GDM1 (cell line): ENCODE data around the gene DOCK11.

ENCODE experiments used
- DNase-seq: peaks from one replicate; lab custom pipeline; 2025; lab: John Stamatoyannopoulos, UW

Gene DOCK11

DNA sequence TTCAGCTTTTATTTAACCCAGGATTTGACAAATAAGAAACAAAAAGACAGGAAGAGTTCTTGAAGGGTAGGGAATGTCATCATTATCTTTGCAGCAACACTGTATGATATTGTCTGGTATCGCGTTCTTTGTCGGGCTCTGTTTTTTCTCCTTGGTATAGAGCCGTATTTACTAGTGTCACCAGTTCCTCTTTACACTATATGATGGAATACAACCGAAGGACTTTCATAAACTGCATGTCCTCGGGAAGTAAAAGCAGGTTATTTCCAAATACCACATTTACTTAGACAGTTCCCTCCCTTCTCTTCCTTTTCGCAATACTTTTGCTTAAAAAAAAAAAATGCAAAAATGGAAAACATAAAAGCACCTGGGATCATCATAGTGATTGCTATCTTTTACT, 135.2 kb downstream of the DOCK11 start:
- DNase-seq = no peak

DNA sequence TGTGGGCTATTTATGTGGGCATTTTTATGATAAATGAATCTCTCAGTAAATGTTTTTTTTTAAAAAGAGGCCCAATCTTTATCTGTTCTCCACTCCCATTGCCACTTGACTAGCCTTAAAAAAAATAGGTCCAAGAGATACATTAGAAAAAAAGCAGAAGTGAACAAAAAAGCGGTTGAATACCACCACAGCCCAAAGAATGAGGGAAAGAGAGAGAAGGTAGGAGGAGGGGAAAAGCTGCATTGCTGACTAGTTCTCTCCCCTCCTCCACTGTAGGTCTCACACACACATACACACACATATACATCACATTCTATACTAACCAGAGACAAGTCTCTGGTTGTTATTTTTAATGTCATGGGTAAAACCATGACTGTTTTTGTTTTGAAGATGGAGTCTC, 136.0 kb downstream of the DOCK11 start:
- DNase-seq = peak; percentile 40

DNA sequence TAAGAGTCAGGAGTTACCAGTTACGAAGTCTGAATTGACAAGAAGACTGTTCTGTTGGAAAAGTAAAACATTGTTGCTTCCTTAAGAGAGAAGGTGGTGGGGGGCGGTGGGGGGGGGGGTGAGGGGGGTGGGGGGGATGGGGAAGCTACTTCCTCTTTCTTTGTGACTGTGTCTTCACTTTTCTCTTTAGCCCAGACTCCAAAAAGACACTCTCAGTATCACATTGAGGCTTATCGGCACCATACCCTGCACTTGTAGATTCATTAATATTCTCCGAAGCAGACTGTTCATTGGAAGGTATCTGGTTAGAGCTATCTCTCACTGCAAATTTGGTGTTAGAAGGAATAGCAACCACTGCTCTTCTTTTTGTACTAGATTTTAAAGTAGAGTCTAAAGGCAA, 137.2 kb downstream of the DOCK11 start:
- no peak for DNase-seq

DNA sequence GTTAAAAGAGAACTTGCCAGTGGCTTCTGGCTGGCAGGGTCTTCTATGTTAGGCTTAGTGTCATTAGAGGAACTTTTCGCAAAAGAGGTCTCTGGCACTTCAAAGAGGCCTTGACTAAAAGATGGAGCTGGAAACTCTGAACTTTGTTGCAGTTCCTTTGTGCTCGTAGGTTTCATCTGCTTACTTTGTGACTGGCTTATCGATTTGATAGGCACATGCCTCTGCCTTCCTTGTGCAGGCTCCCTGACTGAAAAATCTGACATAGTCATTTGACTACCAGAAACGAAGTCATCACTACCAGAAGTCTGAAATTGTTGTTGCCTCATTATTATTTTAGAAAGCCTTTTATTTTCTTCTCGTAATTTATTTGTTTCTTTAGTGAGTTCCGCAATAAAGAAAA, 137.9 kb downstream of the DOCK11 start:
- no peak for DNase-seq

DNA sequence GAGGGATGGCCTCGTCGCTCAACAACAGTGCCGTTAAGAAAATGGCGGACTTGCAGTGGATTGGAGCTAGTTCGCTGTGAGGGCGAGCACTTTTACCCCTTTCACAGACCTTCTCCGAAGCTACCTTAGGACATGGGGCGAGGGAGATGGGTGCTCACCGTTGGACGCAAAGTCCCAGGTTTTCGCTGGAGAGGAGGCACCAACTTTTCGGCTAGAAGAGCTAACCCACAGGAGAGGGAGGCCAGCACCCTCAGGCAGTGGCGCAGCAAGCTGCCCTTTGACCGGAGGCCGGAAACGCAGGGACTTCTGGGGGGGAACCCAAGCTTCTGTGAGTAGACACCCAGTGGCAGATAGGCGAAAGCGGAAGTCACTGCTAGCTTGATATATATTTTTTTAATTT, 138.7 kb downstream of the DOCK11 start:
- DNase-seq = no peak

DNA sequence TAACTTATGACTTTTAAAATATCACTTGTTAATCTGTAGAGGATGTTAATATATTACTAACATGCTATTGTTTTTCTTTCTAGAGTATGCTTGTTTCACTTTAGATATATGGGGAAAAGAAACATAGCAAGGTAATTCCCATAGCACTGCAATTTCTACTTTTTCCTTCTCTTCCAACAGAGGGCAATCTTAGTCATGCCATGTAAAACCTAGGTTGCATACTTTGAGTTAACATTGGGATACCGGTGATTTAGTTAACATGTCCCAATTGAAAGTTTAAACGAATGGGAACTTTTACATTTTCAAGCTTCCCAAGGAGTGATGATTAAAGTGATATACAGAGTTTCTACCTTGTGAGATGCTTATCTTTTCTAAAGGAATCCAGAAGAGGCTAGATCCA, 142.4 kb downstream of the DOCK11 start:
- no peak for DNase-seq

DNA sequence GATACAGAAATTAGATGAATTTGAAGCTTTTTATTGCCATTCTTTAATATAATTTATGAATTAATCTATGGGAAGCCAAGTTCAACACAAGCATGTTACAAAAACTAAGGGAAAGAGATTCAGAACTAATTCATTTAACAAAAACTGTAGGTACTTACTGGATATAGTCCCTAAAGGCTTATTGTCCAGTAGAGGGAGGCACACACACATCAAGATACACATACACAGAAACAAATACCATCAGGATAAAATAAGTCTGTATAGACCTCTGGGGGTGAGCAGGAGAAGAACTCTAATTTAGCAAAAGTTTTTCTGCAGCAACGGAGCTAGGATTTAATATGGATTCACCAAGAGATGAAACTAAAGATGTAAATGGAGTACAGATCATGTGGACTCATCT, 148.8 kb downstream of the DOCK11 start:
- DNase-seq = peak; percentile 16

DNA sequence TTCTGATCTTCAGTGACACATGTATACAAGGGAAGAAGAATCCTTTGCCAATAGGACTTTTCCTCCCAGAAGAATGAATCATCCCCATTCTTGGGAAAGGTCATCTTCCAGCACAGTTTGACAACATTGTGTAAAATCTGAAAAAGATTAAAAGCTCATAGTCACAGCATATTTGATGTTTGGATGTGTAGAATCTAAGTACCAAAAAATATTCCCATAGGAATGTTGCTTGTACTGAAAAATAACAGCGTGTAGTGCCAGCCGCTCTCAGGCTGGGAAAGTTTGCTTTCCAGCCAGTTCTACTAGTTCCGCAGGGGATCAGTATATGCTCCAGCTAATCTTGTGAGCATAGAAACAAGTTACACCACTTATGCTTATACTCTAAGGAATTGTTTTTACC, 157.1 kb downstream of the DOCK11 start:
- no peak for DNase-seq

DNA sequence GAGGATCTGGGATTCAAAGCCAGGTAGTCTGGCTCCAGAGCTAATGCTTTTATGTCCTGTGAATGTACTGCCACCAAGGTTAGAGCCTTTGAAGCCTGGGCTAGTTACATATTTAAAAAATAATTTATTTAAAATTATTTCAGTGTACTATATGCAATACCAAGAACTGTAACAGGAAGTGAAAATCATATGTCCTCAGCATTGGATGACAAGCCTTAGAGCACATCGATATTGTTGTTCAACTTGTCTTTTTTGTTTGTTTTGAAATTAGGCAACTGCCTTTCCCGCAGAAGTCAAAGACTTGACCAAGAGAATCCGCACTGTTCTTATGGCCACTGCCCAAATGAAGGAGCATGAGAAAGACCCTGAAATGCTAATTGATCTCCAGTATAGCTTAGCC, 158.7 kb downstream of the DOCK11 start:
- no peak for DNase-seq

DNA sequence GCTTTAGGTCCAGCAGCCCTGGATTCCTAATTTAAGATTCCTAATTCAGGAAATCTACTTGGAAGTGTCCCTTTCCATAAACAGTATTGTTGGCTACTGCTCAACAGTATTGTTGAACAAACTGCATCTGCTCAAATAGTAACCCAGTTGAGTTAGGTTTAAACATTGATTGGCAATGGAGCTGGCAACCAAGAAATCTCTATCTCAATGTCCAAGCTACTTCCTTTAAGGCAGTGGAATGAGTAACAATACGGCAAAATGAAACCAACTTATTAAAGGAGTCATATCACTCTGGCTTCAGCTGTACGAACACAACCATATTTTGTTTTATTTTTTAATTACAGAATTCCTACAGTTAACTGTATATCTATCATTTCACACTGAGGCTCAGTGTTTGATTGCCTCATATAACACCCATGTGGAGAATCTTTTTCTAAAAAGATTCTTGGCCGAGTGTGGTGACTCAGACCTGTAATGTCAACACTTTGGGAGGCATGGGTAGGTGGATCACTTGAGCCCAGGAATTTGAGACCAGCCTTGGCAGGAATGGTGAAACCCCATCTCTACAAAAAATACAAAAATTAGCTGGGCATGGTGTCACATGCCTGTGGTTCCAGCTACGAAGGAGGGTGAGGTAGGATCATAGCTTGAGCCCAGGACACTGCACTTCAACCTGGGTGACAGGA, 160.1 kb downstream of the DOCK11 start:
- DNase-seq = no peak

DNA sequence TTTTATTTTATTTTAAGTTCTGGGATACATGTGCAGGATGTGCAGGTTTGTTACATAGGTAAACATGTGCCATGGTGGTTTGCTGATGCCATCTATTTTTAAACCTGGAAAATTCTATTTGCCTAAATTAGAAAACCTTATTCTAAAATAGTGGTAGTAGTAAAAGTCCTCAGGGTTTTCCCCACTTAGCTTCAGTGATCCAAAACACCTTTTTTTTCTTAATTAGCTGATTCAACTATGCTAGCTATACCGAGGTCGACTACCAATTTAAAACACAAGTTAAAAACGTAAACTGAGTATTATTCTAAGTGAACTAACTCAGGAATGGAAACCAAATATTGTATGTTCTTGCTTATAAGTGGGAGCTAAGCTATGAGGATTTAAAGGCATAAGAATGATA, 161.8 kb downstream of the DOCK11 start:
- DNase-seq = no peak

DNA sequence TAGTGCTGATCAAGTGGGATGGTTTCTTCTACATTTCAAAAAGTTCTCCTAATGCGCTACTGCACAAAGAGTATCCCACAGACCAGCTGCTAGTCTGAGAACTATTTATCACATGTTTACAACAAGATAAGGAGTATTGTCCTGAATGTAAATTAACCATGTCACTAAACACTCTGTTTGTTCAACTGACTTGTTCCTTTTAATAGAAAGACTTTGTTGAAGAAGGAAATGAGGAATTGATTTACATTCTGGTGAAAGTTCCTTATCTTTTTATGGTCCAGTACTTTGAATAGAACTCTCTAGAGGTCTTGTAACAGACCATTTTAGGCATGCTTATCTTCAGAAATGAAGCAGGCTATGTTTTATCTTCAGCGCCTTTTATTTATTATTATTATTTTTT, 164.5 kb downstream of the DOCK11 start:
- no peak for DNase-seq

DNA sequence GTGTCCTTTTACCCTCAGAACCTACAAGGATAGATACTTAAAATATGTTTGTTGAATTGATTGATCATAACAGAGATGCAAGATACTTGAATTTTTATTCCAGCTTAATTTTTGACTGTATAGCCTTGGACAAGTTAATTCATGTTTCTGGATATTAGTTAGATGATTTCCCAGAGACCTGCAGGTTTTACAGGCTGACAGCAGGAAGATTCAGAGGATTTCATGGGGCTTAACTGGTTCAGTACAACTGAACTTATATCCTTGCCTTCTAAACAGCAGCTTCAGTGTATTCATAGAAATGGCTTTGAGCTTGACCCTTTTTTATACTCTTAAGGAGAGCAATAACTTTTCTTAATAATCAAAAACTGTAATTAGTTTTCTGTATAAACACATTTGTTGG, 169.6 kb downstream of the DOCK11 start:
- DNase-seq = no peak

DNA sequence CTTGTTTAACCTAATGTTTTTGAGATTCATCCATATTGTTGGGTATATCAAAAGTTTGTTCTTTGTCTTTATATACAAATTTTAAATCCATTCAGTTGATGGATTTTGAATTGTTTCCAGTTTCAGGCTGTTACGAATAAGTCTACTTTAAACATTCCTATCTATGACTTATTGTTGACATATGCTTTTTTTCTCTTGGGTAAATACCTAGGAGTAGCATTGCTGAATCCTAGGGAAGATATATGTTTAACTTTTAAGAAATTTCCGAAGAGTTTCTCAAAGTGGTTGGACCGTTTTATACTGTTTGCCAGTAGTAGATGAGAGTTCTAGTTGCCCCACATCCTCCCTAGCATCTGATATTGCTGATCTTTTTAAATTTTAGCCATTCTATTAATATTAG, 170.9 kb downstream of the DOCK11 start:
- DNase-seq = no peak

DNA sequence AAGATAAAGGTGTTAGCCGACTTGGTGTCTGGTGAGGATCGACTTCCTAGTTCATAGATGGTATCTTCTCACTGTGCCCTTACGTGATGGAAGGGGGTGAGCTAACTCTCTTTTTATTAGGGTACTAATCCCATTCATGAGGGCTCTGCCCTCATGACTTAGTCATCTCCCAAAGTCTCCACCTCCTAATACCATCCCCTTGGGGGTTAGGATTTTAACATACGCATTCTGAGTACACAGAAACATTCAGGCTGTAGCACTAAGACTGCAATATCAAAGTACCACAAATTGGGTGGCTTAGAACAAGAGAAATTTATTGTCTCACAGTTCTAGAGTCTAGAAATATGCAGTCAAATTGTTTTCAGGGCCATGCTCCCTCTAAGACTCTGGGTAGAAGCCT, 173.8 kb downstream of the DOCK11 start:
- no peak for DNase-seq

DNA sequence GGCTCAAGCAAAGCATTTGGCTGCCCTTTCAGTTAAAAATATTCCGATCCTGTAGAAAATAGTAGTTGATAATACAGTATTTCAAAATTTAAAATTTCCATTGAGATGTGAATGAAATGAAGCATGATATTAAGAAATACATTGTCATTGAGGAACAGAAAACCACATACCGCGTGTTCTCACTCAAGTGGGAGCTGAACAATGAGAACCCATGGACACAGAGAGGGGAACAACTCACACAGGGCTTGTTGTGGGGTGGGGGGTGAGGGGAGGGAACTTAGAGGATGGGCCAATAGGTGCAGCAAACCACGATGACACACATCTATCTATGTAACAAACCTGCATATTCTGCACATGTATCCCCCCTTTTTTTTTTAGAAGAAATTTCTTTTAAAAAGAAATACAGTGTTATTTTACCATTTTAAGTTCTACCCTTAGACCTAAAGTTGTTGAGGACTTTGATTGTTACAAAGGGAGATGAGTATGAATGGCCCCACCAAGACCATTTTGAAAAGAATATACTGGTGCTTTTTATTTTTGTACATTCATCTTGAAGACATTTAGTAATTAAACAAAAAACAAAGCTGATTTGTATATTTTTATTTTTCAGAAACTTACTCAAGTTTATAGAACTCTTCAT, 179.8 kb downstream of the DOCK11 start:
- DNase-seq = no peak

DNA sequence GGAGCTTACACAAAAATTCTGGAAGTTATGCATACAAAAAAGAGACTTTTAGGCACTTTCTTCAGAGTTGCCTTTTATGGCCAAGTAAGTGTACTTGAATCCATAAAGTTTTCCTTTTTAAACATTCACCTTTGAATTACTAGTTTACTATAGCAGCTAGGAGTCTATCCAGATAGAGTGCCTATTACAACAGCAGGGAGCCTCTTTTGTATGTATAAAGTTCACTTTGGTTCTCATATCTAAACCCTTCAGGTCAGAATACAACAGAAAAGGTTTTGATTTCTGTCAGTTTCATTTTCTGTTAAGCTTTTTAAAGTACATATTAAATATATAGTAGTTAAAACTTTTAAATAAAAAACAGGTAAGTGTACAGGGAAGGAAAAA, 180.3 kb downstream of the DOCK11 start:
- no peak for DNase-seq

DNA sequence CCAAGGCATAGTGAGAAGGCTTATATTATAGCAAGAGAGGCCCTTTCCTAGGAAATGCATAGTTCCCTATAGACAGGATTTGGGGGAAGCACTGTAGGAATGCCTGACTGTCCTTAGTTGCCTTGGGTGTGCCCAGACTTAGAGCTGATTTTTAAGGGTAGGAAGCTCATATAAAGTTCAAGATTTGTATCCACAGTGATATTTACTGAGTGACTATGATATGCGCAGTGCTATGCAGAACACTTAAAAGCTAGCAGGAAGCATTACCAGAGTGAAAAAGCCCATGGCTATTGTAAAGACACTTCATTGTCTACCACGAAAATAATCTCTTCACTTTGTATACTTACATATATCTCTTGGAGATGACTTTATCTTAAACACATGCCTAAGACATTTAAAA, 181.7 kb downstream of the DOCK11 start:
- no peak for DNase-seq

DNA sequence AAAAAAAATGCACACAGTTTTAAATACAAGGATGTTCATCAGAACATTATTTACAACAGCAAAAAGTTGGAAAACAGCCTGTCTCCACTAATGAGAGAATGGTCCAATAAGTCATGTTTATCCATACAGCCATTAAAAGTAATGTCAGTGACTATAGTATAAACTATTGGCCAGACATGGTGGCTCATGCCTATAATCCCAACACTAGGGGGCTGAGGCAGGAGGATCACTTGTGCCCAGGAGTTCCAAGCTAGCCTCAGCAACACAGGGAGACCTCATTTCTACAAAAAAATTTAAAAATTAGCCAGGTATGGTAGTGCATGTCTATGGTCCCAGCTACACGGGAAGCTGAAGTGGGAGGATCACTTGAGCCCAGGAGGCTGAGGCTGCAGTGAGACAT, 183.7 kb downstream of the DOCK11 start:
- no peak for DNase-seq

DNA sequence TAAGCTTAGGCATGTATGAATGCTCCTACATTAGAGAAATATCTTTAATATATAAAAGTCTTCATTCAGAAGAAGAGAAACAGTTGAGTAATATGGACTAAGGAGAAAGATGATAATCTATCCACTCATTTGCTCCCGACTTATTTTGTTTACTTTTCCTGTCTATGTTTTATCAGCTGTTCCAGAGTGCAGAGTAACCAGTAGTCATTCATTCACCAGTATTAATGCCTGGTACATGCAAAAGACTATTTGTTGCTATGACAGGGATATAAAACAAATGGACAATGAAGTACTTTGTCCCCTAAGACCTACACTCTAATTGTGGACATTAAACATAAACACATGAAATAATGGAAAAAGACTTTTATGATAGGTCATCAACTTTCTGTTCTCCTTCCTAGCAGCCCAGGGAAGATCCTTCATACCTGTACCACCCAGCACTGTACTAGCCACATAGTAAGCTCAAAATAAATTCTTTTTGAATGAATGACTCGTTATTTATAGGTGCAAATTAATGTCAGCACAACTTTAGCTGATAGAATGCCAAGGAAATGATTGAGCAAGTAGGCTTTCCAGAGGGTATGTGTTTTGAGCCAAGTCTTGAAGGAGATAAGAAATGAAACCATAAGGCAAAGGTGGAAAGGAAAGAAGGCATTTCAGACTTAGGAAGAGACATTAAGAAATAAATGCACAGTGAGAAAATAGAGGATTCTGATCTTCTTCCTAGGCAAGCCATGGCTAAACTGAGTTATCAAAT, 186.8 kb downstream of the DOCK11 start:
- no peak for DNase-seq

DNA sequence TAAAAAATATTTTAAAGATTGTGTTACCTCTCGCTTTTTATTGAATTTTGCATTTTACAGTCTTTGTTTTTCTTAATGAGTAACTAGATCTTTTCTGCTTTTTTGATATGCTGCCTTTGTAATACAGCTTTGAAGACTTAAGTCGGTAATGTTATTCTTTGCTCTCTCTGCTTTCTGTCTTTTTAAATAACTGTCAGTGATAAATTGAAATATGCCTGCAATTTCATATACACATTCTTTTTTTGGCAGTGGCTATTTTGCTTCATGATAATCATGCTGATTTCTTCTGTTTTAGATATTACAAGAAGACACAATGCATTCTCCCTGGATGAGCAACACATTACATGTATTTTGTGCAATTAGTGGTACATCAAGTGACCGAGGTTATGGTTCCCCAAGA, 189.8 kb downstream of the DOCK11 start:
- no peak for DNase-seq

DNA sequence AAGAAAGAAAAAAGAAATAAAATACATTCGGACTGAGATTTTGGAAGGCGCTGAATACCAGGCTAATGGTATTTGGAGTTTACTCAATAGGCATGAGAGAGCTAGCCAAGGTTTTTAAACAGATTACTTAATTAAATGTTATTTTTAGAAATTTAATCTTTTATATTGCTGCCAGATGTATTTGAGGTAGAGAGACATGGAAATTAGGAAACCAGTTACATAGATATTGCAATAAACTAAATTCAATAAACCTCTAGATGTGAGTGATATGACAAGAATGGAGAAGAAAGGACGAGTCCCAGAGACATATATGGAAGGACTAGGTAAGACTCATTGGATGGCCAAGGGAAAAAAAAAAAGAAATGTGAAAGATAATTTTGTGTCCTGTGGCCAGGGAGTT, 193.3 kb downstream of the DOCK11 start:
- DNase-seq = no peak

DNA sequence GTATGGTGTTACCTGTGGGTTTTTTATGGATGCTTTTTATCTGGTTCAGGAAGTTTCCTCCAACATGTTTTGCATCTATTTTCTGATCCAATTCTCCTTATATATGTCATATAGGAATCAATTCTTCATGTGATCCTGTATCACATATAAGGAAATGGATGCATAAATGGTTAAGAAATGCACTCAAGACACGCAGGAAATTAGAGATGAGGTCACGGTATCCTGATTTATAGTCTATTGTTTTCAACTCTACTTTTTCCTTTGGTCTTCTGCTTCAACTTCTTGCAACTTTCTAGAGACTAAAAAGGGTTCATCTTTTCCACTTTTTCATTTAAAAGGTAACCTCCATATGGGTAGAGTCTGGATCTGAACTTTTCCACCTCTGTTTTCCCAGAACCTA, 198.2 kb downstream of the DOCK11 start:
- DNase-seq = no peak

DNA sequence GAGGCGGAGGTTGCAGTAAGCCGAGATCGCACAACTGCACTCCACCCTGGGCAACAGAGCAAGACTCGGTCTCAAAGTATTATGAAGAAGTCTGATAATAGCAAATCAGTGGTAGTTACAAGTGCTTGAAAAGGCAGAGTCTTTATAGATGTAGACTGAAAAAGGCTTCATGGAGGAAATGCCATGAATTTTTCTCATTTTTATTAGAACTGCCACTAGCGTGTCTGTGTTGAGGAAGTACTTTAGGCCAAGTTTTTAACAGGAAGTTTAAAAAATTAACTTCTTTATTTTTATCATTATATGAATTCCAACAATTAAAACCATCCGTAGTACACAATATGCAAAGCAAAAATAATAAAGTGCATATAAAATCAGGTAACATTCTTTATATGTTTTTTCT, 199.0 kb downstream of the DOCK11 start:
- DNase-seq = no peak
